Neural progenitor cell (in vitro differentiated cells): ENCODE data around the gene ZNF26. TPM values are rescaled to one million over a fixed set of nuclear protein-coding genes. Genes with fewer than 3 reads are reported as not detected.

Experiments
- DNase-seq: peaks from one replicate; pipeline ENCODE4 v3.0.0-alpha.2; 2016; ENCODE audit warnings: low spot score
- H2AFZ ChIP-seq: fragments of 200-600 bp; sonication (generic); replicated peaks from 2 replicates; pipeline ENCODE4 v1.6.1; 2016; ENCODE audit warnings: antibody characterized with exemption
- H3F3A ChIP-seq: fragments of 200-600 bp; sonication (generic); 2 replicates; pipeline ENCODE4 v1.6.1; 2016; ENCODE audit warnings: antibody characterized with exemption, low read depth
- H3K27ac ChIP-seq: fragments of 200-600 bp; sonication (generic); 2 replicates; pipeline ENCODE4 v1.5.1; 2016; ENCODE audit warnings: mild to moderate bottlenecking
- H3K27me3 ChIP-seq: fragments of 200-600 bp; sonication (generic); 2 replicates; pipeline ENCODE4 v1.6.1; 2016; ENCODE audit warnings: mild to moderate bottlenecking, moderate library complexity
- H3K36me3 ChIP-seq: fragments of 200-600 bp; sonication (generic); 2 replicates; pipeline ENCODE4 v1.5.1; 2016
- H3K4me1 ChIP-seq: fragments of 200-600 bp; sonication (generic); 2 replicates; pipeline ENCODE4 v1.6.1; 2016; ENCODE audit warnings: mixed run types
- H3K4me2 ChIP-seq: fragments of 200-600 bp; sonication (generic); 2 replicates; pipeline ENCODE4 v1.6.1; 2016
- H3K4me3 ChIP-seq: fragments of 200-600 bp; sonication (generic); 2 replicates; pipeline ENCODE4 v1.5.1; 2016
- H3K79me2 ChIP-seq: fragments of 200-600 bp; sonication (generic); 2 replicates; pipeline ENCODE4 v1.6.1; 2016; ENCODE audit warnings: low read depth
- H3K9ac ChIP-seq: fragments of 200-600 bp; sonication (generic); 2 replicates; pipeline ENCODE4 v1.6.1; 2016
- H3K9me3 ChIP-seq: fragments of 200-600 bp; sonication (generic); 2 replicates; pipeline ENCODE4 v1.5.1; 2016; ENCODE audit warnings: low read depth
- H4K20me1 ChIP-seq: fragments of 200-600 bp; sonication (generic); 2 replicates; pipeline ENCODE4 v1.6.1; 2016; ENCODE audit warnings: low read depth
- H3K27ac Mint-ChIP-seq: 3 replicates; pipeline ENCODE4 v1.8.0; 2021; ENCODE audit warnings: mixed read lengths
- H3K27me3 Mint-ChIP-seq: 2 replicates; pipeline ENCODE4 v1.8.0; 2022; ENCODE audit warnings: low read depth, mild to moderate bottlenecking, inconsistent platforms, moderate library complexity, mixed read lengths; ENCODE audit not compliant: insufficient read depth
- H3K36me3 Mint-ChIP-seq: 3 replicates; pipeline ENCODE4 v1.8.0; 2021; ENCODE audit warnings: mixed read lengths
- H3K4me1 Mint-ChIP-seq: 3 replicates; pipeline ENCODE4 v1.8.0; 2021; ENCODE audit warnings: mixed read lengths
- H3K4me3 Mint-ChIP-seq: 3 replicates; pipeline ENCODE4 v1.8.0; 2021; ENCODE audit warnings: mild to moderate bottlenecking, moderate library complexity, mixed read lengths
- H3K9me3 Mint-ChIP-seq: 3 replicates; pipeline ENCODE4 v1.8.0; 2020; ENCODE audit warnings: mixed read lengths
- CTCF ChIP-seq: fragments of 200-600 bp; sonication (generic); IDR thresholded peaks from 2 replicates; pipeline ENCODE4 v1.5.1; 2017; ENCODE audit warnings: antibody characterized with exemption, mild to moderate bottlenecking
- EZH2 ChIP-seq: fragments of 200-600 bp; sonication (generic); IDR thresholded peaks from 2 replicates; pipeline ENCODE4 v1.6.1; 2017; ENCODE audit warnings: antibody characterized with exemption, mild to moderate bottlenecking, moderate library complexity
- EZH2phosphoT487 ChIP-seq: fragments of 200-600 bp; sonication (generic); IDR thresholded peaks from 2 replicates; pipeline ENCODE4 v1.6.1; 2017; ENCODE audit warnings: antibody characterized with exemption
- total RNA-seq: library from RNA; depleted of rRNA; stranded (reverse); fragments of >200 nt; gene quantifications from 2 replicates; pipeline ENCODE4 v1.2.3, GENCODE V29; 2015; ENCODE audit warnings: low replicate concordance

Gene ZNF26
- total RNA-seq, 1 donor from 2014 or later: 13.6 TPM

DNA sequence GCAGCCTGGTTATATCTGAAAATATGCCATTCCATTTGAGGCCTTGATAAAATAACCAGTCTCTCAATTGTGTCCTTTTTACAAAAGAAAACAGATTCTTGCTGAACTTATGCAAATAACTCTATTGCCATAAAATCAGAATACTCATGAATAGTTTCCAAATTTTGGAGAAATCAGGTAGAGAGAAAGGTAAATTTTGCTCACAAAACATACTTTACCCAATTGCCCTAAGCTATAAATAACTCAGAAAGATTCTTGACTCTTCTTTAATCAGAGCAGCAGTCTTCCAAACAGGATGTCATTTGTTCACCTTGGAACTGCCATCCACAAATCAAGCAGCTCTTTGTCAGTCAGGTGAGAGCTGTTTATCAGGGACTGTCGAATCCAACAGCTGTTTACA is 12.6 kb downstream of the ZNF26 start:
- no peaks in the 10 kb centered on the region for H3K4me1 Mint-ChIP-seq
- peaks cover 89% of the 10 kb centered on the region for H3K9me3 Mint-ChIP-seq
- no peak for DNase-seq
- Histone ChIP-seq H3K9me3 (peaks cover 32% of the 10 kb centered on the region), H3F3A (no peaks in the 10 kb centered on the region), H3K4me1 (no peaks in the 10 kb centered on the region), H2AFZ (no peak overlapping the region), H4K20me1 (no peaks in the 10 kb centered on the region), H3K36me3 (peaks cover 8% of the 10 kb centered on the region), H3K79me2 (peaks cover 41% of the 10 kb centered on the region), H3K4me2 (no peak overlapping the region), H3K9ac (no peak overlapping the region), H3K27ac (no peak overlapping the region), H3K4me3 (no peak overlapping the region), H3K27me3 (no peaks in the 10 kb centered on the region)
- no peak overlapping the region for H3K27ac Mint-ChIP-seq
- H3K36me3 Mint-ChIP-seq: peaks cover 53% of the 10 kb centered on the region
- no peaks in the 10 kb centered on the region for H3K27me3 Mint-ChIP-seq
- TF ChIP-seq EZH2phosphoT487 (no peak), EZH2 (no peak), CTCF (no peak)
- no peak overlapping the region for H3K4me3 Mint-ChIP-seq

DNA sequence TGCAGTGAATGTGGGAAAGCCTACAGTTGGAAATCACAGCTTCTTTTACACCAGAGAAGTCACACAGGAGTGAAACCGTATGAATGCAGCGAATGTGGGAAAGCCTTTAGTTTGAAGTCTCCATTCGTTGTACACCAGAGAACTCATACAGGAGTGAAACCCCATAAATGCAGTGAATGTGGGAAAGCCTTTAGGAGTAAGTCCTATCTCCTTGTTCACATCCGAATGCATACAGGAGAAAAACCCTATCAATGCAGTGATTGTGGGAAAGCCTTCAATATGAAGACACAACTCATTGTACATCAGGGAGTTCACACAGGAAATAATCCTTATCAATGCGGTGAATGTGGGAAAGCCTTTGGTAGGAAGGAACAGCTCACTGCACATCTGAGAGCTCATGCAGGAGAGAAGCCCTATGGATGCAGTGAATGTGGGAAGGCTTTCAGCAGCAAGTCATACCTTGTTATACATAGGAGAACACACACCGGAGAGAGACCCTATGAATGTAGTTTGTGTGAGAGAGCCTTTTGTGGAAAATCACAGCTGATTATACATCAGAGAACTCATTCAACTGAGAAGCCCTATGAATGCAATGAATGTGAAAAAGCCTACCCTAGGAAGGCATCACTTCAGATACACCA is 24.6 kb downstream of the ZNF26 start:
- no peaks in the 10 kb centered on the region for H3K4me1 Mint-ChIP-seq
- peaks cover 46% of the 10 kb centered on the region for H3K36me3 ChIP-seq

DNA sequence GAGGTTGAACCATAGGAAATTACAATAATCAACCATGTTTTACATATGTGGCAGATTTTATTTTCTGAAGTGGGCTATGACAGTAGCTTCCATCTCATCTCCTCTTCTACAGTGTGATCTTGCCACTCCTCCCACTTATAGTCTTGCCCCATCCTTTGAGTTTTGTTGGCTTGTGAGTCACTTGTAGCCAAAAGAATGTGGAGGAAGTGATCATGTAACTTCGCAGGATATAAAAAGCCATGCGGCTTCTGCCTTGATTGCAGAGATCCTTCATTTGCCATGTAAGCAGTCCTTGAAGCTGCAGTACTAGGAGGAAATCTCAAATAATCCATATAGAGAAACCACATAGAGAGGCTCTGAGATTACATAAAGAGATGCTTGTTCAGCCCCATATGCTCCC is 37.4 kb downstream of the ZNF26 start:
- Histone ChIP-seq H2AFZ (no peak overlapping the region), H3K36me3 (no peaks in the 10 kb centered on the region), H3K9me3 (peaks cover 4% of the 10 kb centered on the region), H3K27ac (no peak overlapping the region), H3K4me1 (no peaks in the 10 kb centered on the region), H3F3A (no peaks in the 10 kb centered on the region), H3K79me2 (no peaks in the 10 kb centered on the region), H4K20me1 (no peaks in the 10 kb centered on the region), H3K4me2 (no peak overlapping the region), H3K4me3 (no peak overlapping the region), H3K9ac (no peak overlapping the region), H3K27me3 (no peaks in the 10 kb centered on the region)
- Mint-ChIP-seq H3K27ac (no peak overlapping the region), H3K36me3 (peaks cover 26% of the 10 kb centered on the region), H3K9me3 (peaks cover 43% of the 10 kb centered on the region), H3K4me1 (no peaks in the 10 kb centered on the region), H3K27me3 (no peaks in the 10 kb centered on the region), H3K4me3 (no peak overlapping the region)
- DNase-seq: no peak
- TF ChIP-seq EZH2: no peak
- no peak for TF ChIP-seq EZH2phosphoT487

More for the DNA sequence above, 24.6 kb downstream of the ZNF26 start:
- Histone ChIP-seq H3K9me3 (peaks cover 13% of the 10 kb centered on the region), H3F3A (no peaks in the 10 kb centered on the region), H3K27ac (no peak overlapping the region), H2AFZ (no peak overlapping the region), H4K20me1 (no peaks in the 10 kb centered on the region), H3K4me3 (no peak overlapping the region), H3K4me1 (no peaks in the 10 kb centered on the region), H3K27me3 (no peaks in the 10 kb centered on the region), H3K9ac (no peak overlapping the region), H3K4me2 (no peak overlapping the region), H3K79me2 (no peaks in the 10 kb centered on the region)
- TF ChIP-seq EZH2phosphoT487: no peak
- no peak for TF ChIP-seq EZH2
- no peak for TF ChIP-seq CTCF
- Mint-ChIP-seq H3K27ac (no peak overlapping the region), H3K4me3 (no peak overlapping the region), H3K27me3 (peaks cover 3% of the 10 kb centered on the region), H3K9me3 (peaks cover 78% of the 10 kb centered on the region), H3K36me3 (peaks cover 75% of the 10 kb centered on the region)
- DNase-seq: no peak

GRCh38 chr12:133026996-133027395 is 40.8 kb downstream of the ZNF26 start:
- no peaks in the 10 kb centered on the region for H3K4me1 ChIP-seq
- no peak overlapping the region for H2AFZ ChIP-seq
- TF ChIP-seq CTCF (no peak), EZH2phosphoT487 (no peak), EZH2 (no peak)
- H3K36me3 Mint-ChIP-seq: peaks cover 10% of the 10 kb centered on the region
- H3K27ac ChIP-seq: no peak overlapping the region
- H3K27me3 ChIP-seq: no peaks in the 10 kb centered on the region
- H3K27me3 Mint-ChIP-seq: no peaks in the 10 kb centered on the region
- H4K20me1 ChIP-seq: no peaks in the 10 kb centered on the region
- no peaks in the 10 kb centered on the region for H3K4me1 Mint-ChIP-seq
- H3K9me3 ChIP-seq: peaks cover 4% of the 10 kb centered on the region
- H3F3A ChIP-seq: no peaks in the 10 kb centered on the region
- H3K4me3 ChIP-seq: no peak overlapping the region
- H3K36me3 ChIP-seq: no peaks in the 10 kb centered on the region
- H3K79me2 ChIP-seq: no peaks in the 10 kb centered on the region
- no peak for DNase-seq
- no peak overlapping the region for H3K9ac ChIP-seq
- H3K4me2 ChIP-seq: no peak overlapping the region
- no peak overlapping the region for H3K27ac Mint-ChIP-seq
- no peak overlapping the region for H3K4me3 Mint-ChIP-seq
- H3K9me3 Mint-ChIP-seq: peaks cover 44% of the 10 kb centered on the region
